Ovary (tissue), 3 donors: Measurements from ENCODE around the gene MOGAT2.

Experiments
- EP300 ChIP-seq: sonication (generic); formaldehyde crosslinking; IDR thresholded peaks from one replicate; pipeline ENCODE4 v1.6.1; 2017; ENCODE audit warnings: antibody characterized with exemption
- POLR2A ChIP-seq: fragments of 450-650 bp; IDR thresholded peaks from one replicate; pipeline ENCODE4 v1.6.1; 2017; ENCODE audit warnings: antibody characterized with exemption, mild to moderate bottlenecking, moderate library complexity
- TF ChIP-seq, protein P1 (sequence below), 3 donors: fragments of 450-650 bp in 2 of 3; fragments of 200-600 bp in 1 of 3; IDR thresholded peaks; one replicate each; pipeline versions ENCODE4 v1.5.1 to v1.8.0; 2016 to 2022; ENCODE audit warnings: antibody characterized with exemption in 3 of 3, mild to moderate bottlenecking in 1 of 3
- donor health status: DM: no; HTN: no; CAD: no.

DNA sequence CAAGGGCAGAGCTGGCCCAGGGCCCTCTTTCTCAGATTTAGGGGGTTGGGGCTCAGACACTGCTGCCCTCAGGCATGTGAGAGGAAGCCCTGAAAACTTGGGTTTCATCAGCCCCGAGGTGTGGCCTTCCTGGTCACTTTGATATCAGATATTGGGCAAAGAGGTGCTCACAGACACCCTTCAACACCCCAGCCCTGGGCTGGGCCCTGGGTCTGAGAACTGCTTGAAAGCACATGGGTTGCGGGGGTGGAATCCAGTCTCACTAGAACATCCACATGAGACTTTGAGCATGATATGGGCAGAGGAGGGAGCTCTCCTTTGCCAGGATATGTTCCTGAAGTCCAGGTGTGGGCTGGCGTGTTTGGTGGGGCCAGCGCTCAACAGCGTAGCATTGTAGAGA lies 61.3 kb downstream of the MOGAT2 start:
- TF ChIP-seq, protein P1, sequence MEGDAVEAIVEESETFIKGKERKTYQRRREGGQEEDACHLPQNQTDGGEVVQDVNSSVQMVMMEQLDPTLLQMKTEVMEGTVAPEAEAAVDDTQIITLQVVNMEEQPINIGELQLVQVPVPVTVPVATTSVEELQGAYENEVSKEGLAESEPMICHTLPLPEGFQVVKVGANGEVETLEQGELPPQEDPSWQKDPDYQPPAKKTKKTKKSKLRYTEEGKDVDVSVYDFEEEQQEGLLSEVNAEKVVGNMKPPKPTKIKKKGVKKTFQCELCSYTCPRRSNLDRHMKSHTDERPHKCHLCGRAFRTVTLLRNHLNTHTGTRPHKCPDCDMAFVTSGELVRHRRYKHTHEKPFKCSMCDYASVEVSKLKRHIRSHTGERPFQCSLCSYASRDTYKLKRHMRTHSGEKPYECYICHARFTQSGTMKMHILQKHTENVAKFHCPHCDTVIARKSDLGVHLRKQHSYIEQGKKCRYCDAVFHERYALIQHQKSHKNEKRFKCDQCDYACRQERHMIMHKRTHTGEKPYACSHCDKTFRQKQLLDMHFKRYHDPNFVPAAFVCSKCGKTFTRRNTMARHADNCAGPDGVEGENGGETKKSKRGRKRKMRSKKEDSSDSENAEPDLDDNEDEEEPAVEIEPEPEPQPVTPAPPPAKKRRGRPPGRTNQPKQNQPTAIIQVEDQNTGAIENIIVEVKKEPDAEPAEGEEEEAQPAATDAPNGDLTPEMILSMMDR (IDR thresholded peaks at IDR 0.05), result no peak
- no peak for TF ChIP-seq POLR2A
- no peak for TF ChIP-seq EP300
